K562 (cell line): ENCODE measurements around the gene WEE1. TPM values are rescaled to one million over a fixed set of nuclear protein-coding genes. Genes with fewer than 3 reads are reported as not detected.

Experiments used
- ATAC-seq: fragments of 200-7000 bp; cut with Tn5 transposase; 3 replicates; pipeline ENCODE4 v1.9.1; 2020; ENCODE audit warnings: moderate library complexity
- BruUV-seq: library from RNA; stranded (reverse); fragments of 400-500 nt; replicated peaks from 2 replicates; lab custom pipeline; 2021; lab: Mats Ljungman, UMichigan
- CTCF ChIA-PET: fragments of 300-600 bp; formaldehyde crosslinking; extraction: SDS; loops from one replicate; lab custom pipeline; 2021; ENCODE audit warnings: low intra/inter-chr PET ratio; lab: Yijun Ruan, JAX
- POLR2A ChIA-PET: fragments of 300-600, 350-650 bp; sonication (Branson Sonifier 250); formaldehyde crosslinking; extraction: SDS; loops from one replicate; lab custom pipeline; 2021; ENCODE audit warnings: antibody characterized with exemption, inconsistent platforms; lab: Yijun Ruan, JAX
- DNase-seq, 4 experiments: peaks; one replicate each; pipeline versions ENCODE4 v3.0.0 to v3.0.0-alpha.2; 2011 to 2018; ENCODE audit warnings: low spot score in 3 of 4, mixed read lengths in 3 of 4; ENCODE audit errors: extremely low read depth in 1 of 4
- FAIRE-seq: peaks from 2 replicates; lab custom pipeline; 2011; peaks lifted over from hg19 to GRCh38; lab: Jason Lieb, UNC
- H2AFZ ChIP-seq: 2 replicates; pipeline ENCODE4 v1.6.0; 2011; ENCODE audit warnings: low read depth, low read length, control low read depth, inconsistent platforms
- H3K27ac ChIP-seq: fragments of 200-600 bp; 3 replicates; pipeline ENCODE4 v1.8.0; 2011; ENCODE audit warnings: low read depth, mild to moderate bottlenecking, control low read depth, inconsistent platforms, low read length, moderate library complexity, mixed read lengths; ENCODE audit errors: extremely low read depth
- H3K27me3 ChIP-seq, 2 experiments: fragments of 300-600 bp in 1 of 2; 2 replicates in 1 of 2; 3 replicates in 1 of 2; pipeline versions ENCODE4 v1.6.0 to v1.8.0; 2011; ENCODE audit warnings: inconsistent platforms in 2 of 2, low read length in 2 of 2, mild to moderate bottlenecking in 1 of 2, mixed read lengths in 1 of 2, moderate library complexity in 1 of 2; ENCODE audit not compliant: control insufficient read depth in 2 of 2, insufficient read depth in 2 of 2
- H3K36me3 ChIP-seq: fragments of 300-600 bp; 3 replicates; pipeline ENCODE4 v1.8.0; 2011; ENCODE audit warnings: mild to moderate bottlenecking, low read length, inconsistent platforms; ENCODE audit not compliant: control insufficient read depth, insufficient read depth
- H3K4me1 ChIP-seq, 2 experiments: fragments of 200-600 bp in 1 of 2; replicated peaks in 1 of 2; 2 replicates in 1 of 2; 3 replicates in 1 of 2; pipeline versions ENCODE4 v1.5.1 to v1.8.0; 2011; ENCODE audit warnings: inconsistent platforms in 2 of 2, low read length in 2 of 2, mild to moderate bottlenecking in 1 of 2, mixed read lengths in 1 of 2, moderate library complexity in 1 of 2; ENCODE audit not compliant: control insufficient read depth in 2 of 2, insufficient read depth in 2 of 2
- H3K4me2 ChIP-seq: 2 replicates; pipeline ENCODE4 v1.6.1; 2011; ENCODE audit warnings: low read length, control low read depth, inconsistent platforms, mixed read lengths; ENCODE audit not compliant: insufficient read depth
- H3K4me3 ChIP-seq: fragments of 200-600 bp; sonication (generic), shearing (Covaris generic); 2 replicates; pipeline ENCODE4 v1.5.1; 2016; ENCODE audit warnings: control low read depth, inconsistent platforms
- H3K79me2 ChIP-seq: fragments of 200-600 bp; 3 replicates; pipeline ENCODE4 v1.8.0; 2011; ENCODE audit warnings: low read length, inconsistent platforms; ENCODE audit not compliant: control insufficient read depth, insufficient read depth
- H3K9ac ChIP-seq, 2 experiments: 2 replicates each; pipeline versions ENCODE4 v1.6.0 to v1.6.1; 2011; ENCODE audit warnings: low read depth in 2 of 2, low read length in 2 of 2, control low read depth in 1 of 2, inconsistent platforms in 1 of 2, mild to moderate bottlenecking in 1 of 2, mixed read lengths in 1 of 2; ENCODE audit not compliant: insufficient read depth in 1 of 2
- H3K9me1 ChIP-seq: one replicate; pipeline ENCODE4 v1.6.0; 2011; ENCODE audit warnings: inconsistent platforms, mild to moderate bottlenecking, low read length, moderate library complexity; ENCODE audit not compliant: control insufficient read depth, insufficient read depth
- H3K9me3 ChIP-seq: replicated peaks from 2 replicates; pipeline ENCODE4 v1.5.1; 2011; ENCODE audit warnings: low read depth, low read length, inconsistent platforms; ENCODE audit not compliant: control insufficient read depth, insufficient read depth
- H4K20me1 ChIP-seq: replicated peaks from 2 replicates; pipeline ENCODE4 v1.6.1; 2011; ENCODE audit warnings: low read length, inconsistent platforms, mixed read lengths; ENCODE audit not compliant: control insufficient read depth, insufficient read depth
- CBFA2T3 ChIP-seq: fragments of 450-650 bp; IDR thresholded peaks from 2 replicates; pipeline ENCODE4 v1.6.1; 2017
- HIVEP1 ChIP-seq: fragments of 250-450 bp; sonication (Bioruptor Pico); IDR thresholded peaks from 2 replicates; pipeline ENCODE4 v1.4.0; 2020; ENCODE audit warnings: mild to moderate bottlenecking
- MAZ ChIP-seq, 2 experiments: fragments of 450-650 bp in 1 of 2; sonication (generic) in 1 of 2; formaldehyde crosslinking; IDR thresholded peaks in 1 of 2; conservative IDR thresholded peaks in 1 of 2; 2 replicates each; pipeline versions ENCODE4 v1.4.0 to v1.5.0; 2020; ENCODE audit warnings: mild to moderate bottlenecking in 1 of 2, missing genetic modification reagents in 1 of 2
- MTA1 ChIP-seq: fragments of 450-650 bp; IDR thresholded peaks from 2 replicates; pipeline ENCODE4 v1.6.1; 2017; ENCODE audit warnings: borderline replicate concordance
- MTF1 ChIP-seq: fragments of 250-450 bp; sonication (Bioruptor Pico); IDR thresholded peaks from 2 replicates; pipeline ENCODE4 v1.9.0; 2021; ENCODE audit warnings: moderate library complexity, mild to moderate bottlenecking, inconsistent platforms, borderline replicate concordance
- NELFE ChIP-seq: IDR thresholded peaks from 2 replicates; pipeline ENCODE4 v1.6.1; 2011; ENCODE audit warnings: mild to moderate bottlenecking; ENCODE audit not compliant: insufficient read depth, insufficient read length
- NFIC ChIP-seq: fragments of 450-650 bp; IDR thresholded peaks from 2 replicates; pipeline ENCODE4 v1.6.1; 2017; ENCODE audit warnings: mild to moderate bottlenecking, inconsistent platforms
- PHF21A ChIP-seq: fragments of 450-650 bp; IDR thresholded peaks from 2 replicates; pipeline ENCODE4 v1.6.1; 2017; ENCODE audit warnings: low read depth, borderline replicate concordance
- PPARD ChIP-seq: fragments of 250-450 bp; sonication (Bioruptor Pico); IDR thresholded peaks from 2 replicates; pipeline ENCODE4 v1.8.0; 2022; ENCODE audit warnings: inconsistent platforms, mild to moderate bottlenecking, moderate library complexity
- RAD51 ChIP-seq: fragments of 450-650 bp; IDR thresholded peaks from 2 replicates; pipeline ENCODE4 v1.7.1; 2016; ENCODE audit warnings: low read depth, mild to moderate bottlenecking, borderline replicate concordance
- SP1 ChIP-seq: sonication (generic); formaldehyde crosslinking; IDR thresholded peaks from 2 replicates; pipeline ENCODE4 v1.8.1; 2022; ENCODE audit warnings: mild to moderate bottlenecking, missing genetic modification reagents
- SRSF3 ChIP-seq: fragments of 200-400 bp; formaldehyde crosslinking; IDR thresholded peaks from 2 replicates; pipeline ENCODE4 v1.6.1; 2016; ENCODE audit warnings: mild to moderate bottlenecking, low read length, moderate library complexity; ENCODE audit not compliant: insufficient read depth
- XRCC5 ChIP-seq: fragments of 200-400 bp; formaldehyde crosslinking; IDR thresholded peaks from 2 replicates; pipeline ENCODE4 v1.6.1; 2017; ENCODE audit warnings: low read depth, mild to moderate bottlenecking, low read length
- YBX1 ChIP-seq: fragments of 450-650 bp; IDR thresholded peaks from 2 replicates; pipeline ENCODE4 v1.7.1; 2016; ENCODE audit warnings: mild to moderate bottlenecking
- ZNF586 ChIP-seq: fragments of 450-650 bp; formaldehyde crosslinking; conservative IDR thresholded peaks from 2 replicates; pipeline ENCODE4 v1.4.0; 2020; ENCODE audit warnings: mild to moderate bottlenecking, moderate library complexity
- WGBS: fragments of 100-300 bp; shearing (Covaris generic); methylation state at CpG from one replicate; pipeline ENCODE4 v1.1.6; 2016; ENCODE audit warnings: low coverage, mixed read lengths; ENCODE audit not compliant: insufficient coverage; ENCODE audit errors: missing lambda C conversion rate; 5-methylcytosine and 5-hydroxymethylcytosine counted together
- in situ Hi-C: fragments of 300-500 bp; cut with MboI; formaldehyde crosslinking; loops from 4 replicates; pipeline ENCODE4 v1.15.0; 2018; ENCODE audit warnings: inconsistent platforms, mixed read lengths
- intact Hi-C: fragments of 100-400 bp; cut with micrococcal nuclease; formaldehyde crosslinking; loops from 2 replicates; pipeline ENCODE4 v1.14.2; 2022
- polyA plus RNA-seq, 8 experiments: library from polyadenylated mRNA; depleted of rRNA in 4 of 8; stranded (reverse) in 5 of 8; unstranded in 3 of 8; fragments of >200 nt; fragmentation: Nextera tagmentation in 2 of 8; fragmentation: Illumina TruSeq in 1 of 8; extraction: Ambion mirVana in 2 of 8; extraction: Trizol in 1 of 8; gene quantifications; 2 replicates each; pipeline versions ENCODE4 v1.2.1 to v1.2.3, GENCODE V29; 2011 to 2014; ENCODE audit warnings: inconsistent platforms in 1 of 8, missing spikeins in 1 of 8
- total RNA-seq, 7 experiments: library from RNA; depleted of rRNA in 6 of 7; stranded (reverse); fragments of >200 nt in 6 of 7; fragmentation: Illumina TruSeq in 2 of 7; extraction: Trizol in 2 of 7; gene quantifications; 2 replicates each; pipeline versions ENCODE4 v1.2.1 to v1.2.3, GENCODE V29; 2011 to 2021; ENCODE audit warnings: low replicate concordance in 1 of 7

WEE1 gene
- total and polyA plus RNA-seq, 9 of the 15 experiments (the other 6 are each of a cell fraction or from before 2014, with no cell fraction given), result 21.9 to 99.0 (median 67.4) TPM

GRCh38 chr11:9625162-9625561, 51.7 kb downstream of the WEE1 start:
- no peak overlapping the region for H3K4me3 ChIP-seq
- FAIRE-seq, result no peak
- CTCF ChIA-PET, result no interaction called here
- no peak for TF ChIP-seq MAZ (CRISPR knock-in tag; conservative IDR thresholded peaks at IDR 0.05 in 1 of 2, IDR thresholded peaks at IDR 0.05 in 1 of 2)
- no peak for TF ChIP-seq PHF21A
- TF ChIP-seq HIVEP1, result no peak
- no peak for TF ChIP-seq PPARD (CRISPR knock-in tag)
- no peak for TF ChIP-seq NFIC
- no peak for TF ChIP-seq ZNF586 (CRISPR knock-in tag)
- no peak for TF ChIP-seq MTA1
- no peak for TF ChIP-seq XRCC5
- no peak for TF ChIP-seq SP1 (CRISPR knock-in tag)
- no peak for TF ChIP-seq SRSF3
- no peak for TF ChIP-seq MTF1 (CRISPR knock-in tag)
- TF ChIP-seq NELFE, result no peak
- no peak for TF ChIP-seq YBX1
- TF ChIP-seq CBFA2T3, result no peak
- TF ChIP-seq RAD51, result no peak

More at GRCh38 chr11:9625162-9625561, 51.7 kb downstream of the WEE1 start:
- H3K79me2 ChIP-seq, result no peaks in the 10 kb centered on the region
- peaks cover 4 to 9% of the 10 kb centered on the region in 2 experiments; a peak in 3 of 5 replicates for H3K4me1 ChIP-seq
- DNase-seq (no peak), ATAC-seq (no peak)
- H3K27me3 ChIP-seq, result no peaks in the 10 kb centered on the region
- POLR2A ChIA-PET, result interaction anchor here (1.9 kb wide), 1 partner anchor 12 kb away, joined by 7 read pairs; no protein-coding TSS in a partner anchor
- no peak overlapping the region for H3K4me2 ChIP-seq
- 26% methylated on average over 6 of the region's 6 CpGs for WGBS
- no peak overlapping the region for H3K27ac ChIP-seq
- no peak overlapping the region for H3K9ac ChIP-seq
- BruUV-seq, result no TSS peak
- intact Hi-C loops (no loop called here), in situ Hi-C loops (no loop called here)
- H3K9me3 ChIP-seq, result no peaks in the 10 kb centered on the region
- no peaks in the 10 kb centered on the region for H3K9me1 ChIP-seq
- no peaks in the 10 kb centered on the region for H4K20me1 ChIP-seq
- no peaks in the 10 kb centered on the region for H3K36me3 ChIP-seq
- no peak overlapping the region for H2AFZ ChIP-seq
